NT2/D1 (cell line): ENCODE results near the gene C2orf42.
"Not testable (repeated sequence)": the region's sequence is repeated elsewhere in the genome, so short reads cannot be mapped to it uniquely, and the experiment has no call there.

Source experiments
- DNase-seq: peaks from one replicate; pipeline ENCODE4 v3.0.0-alpha.2; 2011; ENCODE audit warnings: low read depth, low spot score
- H3K27me3 ChIP-seq: 2 replicates; pipeline ENCODE4 v1.6.0; 2011; ENCODE audit warnings: mild to moderate bottlenecking; ENCODE audit not compliant: insufficient read length, insufficient read depth
- H3K36me3 ChIP-seq: 2 replicates; pipeline ENCODE4 v1.6.1; 2011; ENCODE audit warnings: mild to moderate bottlenecking, low read length, mixed read lengths; ENCODE audit not compliant: insufficient read depth, insufficient read length
- H3K4me1 ChIP-seq: 2 replicates; pipeline ENCODE4 v1.5.1; 2011; ENCODE audit not compliant: insufficient read depth, insufficient read length
- H3K4me3 ChIP-seq: 2 replicates; pipeline ENCODE4 v1.5.1; 2011; ENCODE audit warnings: low read depth; ENCODE audit not compliant: insufficient read length
- H3K9ac ChIP-seq: 2 replicates; pipeline ENCODE4 v1.6.0; 2011; ENCODE audit warnings: low read depth; ENCODE audit not compliant: insufficient read length
- H3K9me3 ChIP-seq: 2 replicates; pipeline ENCODE4 v1.5.1; 2011; ENCODE audit warnings: mild to moderate bottlenecking, low read length; ENCODE audit not compliant: insufficient read depth
- SUZ12 ChIP-seq: IDR thresholded peaks from 2 replicates; pipeline ENCODE4 v1.6.1; 2011; ENCODE audit not compliant: insufficient read length, insufficient read depth; ENCODE audit errors: extremely low read depth
- YY1 ChIP-seq: IDR thresholded peaks from 2 replicates; pipeline ENCODE4 v1.6.1; 2011; ENCODE audit not compliant: insufficient read length, insufficient read depth
- ZNF274 ChIP-seq: IDR thresholded peaks from 2 replicates; pipeline ENCODE4 v1.6.1; 2011; ENCODE audit warnings: mild to moderate bottlenecking, low read depth, low read length

C2orf42 gene

GRCh38 chr2:70161069-70161534 lies 29.7 kb downstream of the C2orf42 start:
- TF ChIP-seq YY1 (no peak), SUZ12 (no peak), ZNF274 (no peak)
- DNase-seq = no peak
- Histone ChIP-seq H3K9ac (no peak overlapping the region), H3K4me1 (no peaks in the 10 kb centered on the region), H3K36me3 (peaks cover 10% of the 10 kb centered on the region), H3K4me3 (no peak overlapping the region), H3K9me3 (no peaks in the 10 kb centered on the region), H3K27me3 (no peaks in the 10 kb centered on the region)

GRCh38 chr2:70160545-70160944 lies 30.3 kb downstream of the C2orf42 start:
- Histone ChIP-seq H3K4me1 (no peaks in the 10 kb centered on the region), H3K9me3 (no peaks in the 10 kb centered on the region), H3K9ac (no peak overlapping the region), H3K36me3 (peaks cover 10% of the 10 kb centered on the region), H3K4me3 (no peak overlapping the region), H3K27me3 (no peaks in the 10 kb centered on the region)
- no peak for DNase-seq
- TF ChIP-seq ZNF274 (no peak), SUZ12 (no peak), YY1 (no peak)

GRCh38 chr2:70149130-70149686 lies 41.6 kb downstream of the C2orf42 start:
- not testable (repeated sequence) for H3K4me3 ChIP-seq, H3K27me3 ChIP-seq, H3K9me3 ChIP-seq, H3K4me1 ChIP-seq, DNase-seq, H3K9ac ChIP-seq
- H3K36me3 ChIP-seq = peaks cover 14% of the 10 kb centered on the region

GRCh38 chr2:70148211-70148760 lies 42.5 kb downstream of the C2orf42 start:
- not testable (repeated sequence) for H3K27me3 ChIP-seq, H3K4me1 ChIP-seq, DNase-seq, H3K4me3 ChIP-seq, H3K9ac ChIP-seq, H3K9me3 ChIP-seq
- H3K36me3 ChIP-seq = peaks cover 14% of the 10 kb centered on the region

GRCh38 chr2:70145851-70146739 lies 44.7 kb downstream of the C2orf42 start:
- no peak for TF ChIP-seq SUZ12
- TF ChIP-seq YY1 = no peak
- TF ChIP-seq ZNF274 = no peak
- H3K4me3 ChIP-seq = no peak overlapping the region
- DNase-seq = no peak
- H3K36me3 ChIP-seq = peaks cover 8% of the 10 kb centered on the region
- H3K27me3 ChIP-seq = no peaks in the 10 kb centered on the region
- no peaks in the 10 kb centered on the region for H3K9me3 ChIP-seq
- no peak overlapping the region for H3K9ac ChIP-seq
- H3K4me1 ChIP-seq = no peaks in the 10 kb centered on the region

GRCh38 chr2:70145144-70145490 lies 45.7 kb downstream of the C2orf42 start:
- Histone ChIP-seq H3K9ac (no peak overlapping the region), H3K27me3 (no peaks in the 10 kb centered on the region), H3K4me3 (no peak overlapping the region), H3K36me3 (peaks cover 4% of the 10 kb centered on the region), H3K4me1 (peaks cover 3% of the 10 kb centered on the region), H3K9me3 (no peaks in the 10 kb centered on the region)
- TF ChIP-seq ZNF274 (no peak), SUZ12 (no peak), YY1 (no peak)
- DNase-seq = no peak

- TF ChIP-seq YY1 = no peak
- TF ChIP-seq SUZ12 = no peak
- TF ChIP-seq ZNF274 = no peak
- peaks cover 3% of the 10 kb centered on the region for H3K4me1 ChIP-seq
- H3K9ac ChIP-seq = no peak overlapping the region
- no peak overlapping the region for H3K4me3 ChIP-seq
- H3K9me3 ChIP-seq = no peaks in the 10 kb centered on the region
- no peaks in the 10 kb centered on the region for H3K36me3 ChIP-seq
- no peak for DNase-seq
- no peaks in the 10 kb centered on the region for H3K27me3 ChIP-seq
These were observed 46.2 kb downstream of the C2orf42 start for GRCh38 chr2:70144443-70145143.
